GM10266 (cell line): ENCODE data around the gene TTC7B.
"Not testable (repeated sequence)": the region's sequence is repeated elsewhere in the genome, so short reads cannot be mapped to it uniquely, and the experiment has no call there.

Experiments used
- DNase-seq: peaks from one replicate; pipeline ENCODE4 v3.0.0; 2012; ENCODE audit errors: extremely low spot score
- TF ChIP-seq, protein P1 (sequence below): IDR thresholded peaks from 2 replicates; pipeline ENCODE4 v1.5.1; 2012; ENCODE audit warnings: mild to moderate bottlenecking, low read depth; ENCODE audit not compliant: control insufficient read depth, insufficient read depth; ENCODE audit errors: missing control alignments

TTC7B gene, protein sequence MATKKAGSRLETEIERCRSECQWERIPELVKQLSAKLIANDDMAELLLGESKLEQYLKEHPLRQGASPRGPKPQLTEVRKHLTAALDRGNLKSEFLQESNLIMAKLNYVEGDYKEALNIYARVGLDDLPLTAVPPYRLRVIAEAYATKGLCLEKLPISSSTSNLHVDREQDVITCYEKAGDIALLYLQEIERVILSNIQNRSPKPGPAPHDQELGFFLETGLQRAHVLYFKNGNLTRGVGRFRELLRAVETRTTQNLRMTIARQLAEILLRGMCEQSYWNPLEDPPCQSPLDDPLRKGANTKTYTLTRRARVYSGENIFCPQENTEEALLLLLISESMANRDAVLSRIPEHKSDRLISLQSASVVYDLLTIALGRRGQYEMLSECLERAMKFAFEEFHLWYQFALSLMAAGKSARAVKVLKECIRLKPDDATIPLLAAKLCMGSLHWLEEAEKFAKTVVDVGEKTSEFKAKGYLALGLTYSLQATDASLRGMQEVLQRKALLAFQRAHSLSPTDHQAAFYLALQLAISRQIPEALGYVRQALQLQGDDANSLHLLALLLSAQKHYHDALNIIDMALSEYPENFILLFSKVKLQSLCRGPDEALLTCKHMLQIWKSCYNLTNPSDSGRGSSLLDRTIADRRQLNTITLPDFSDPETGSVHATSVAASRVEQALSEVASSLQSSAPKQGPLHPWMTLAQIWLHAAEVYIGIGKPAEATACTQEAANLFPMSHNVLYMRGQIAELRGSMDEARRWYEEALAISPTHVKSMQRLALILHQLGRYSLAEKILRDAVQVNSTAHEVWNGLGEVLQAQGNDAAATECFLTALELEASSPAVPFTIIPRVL

DNA sequence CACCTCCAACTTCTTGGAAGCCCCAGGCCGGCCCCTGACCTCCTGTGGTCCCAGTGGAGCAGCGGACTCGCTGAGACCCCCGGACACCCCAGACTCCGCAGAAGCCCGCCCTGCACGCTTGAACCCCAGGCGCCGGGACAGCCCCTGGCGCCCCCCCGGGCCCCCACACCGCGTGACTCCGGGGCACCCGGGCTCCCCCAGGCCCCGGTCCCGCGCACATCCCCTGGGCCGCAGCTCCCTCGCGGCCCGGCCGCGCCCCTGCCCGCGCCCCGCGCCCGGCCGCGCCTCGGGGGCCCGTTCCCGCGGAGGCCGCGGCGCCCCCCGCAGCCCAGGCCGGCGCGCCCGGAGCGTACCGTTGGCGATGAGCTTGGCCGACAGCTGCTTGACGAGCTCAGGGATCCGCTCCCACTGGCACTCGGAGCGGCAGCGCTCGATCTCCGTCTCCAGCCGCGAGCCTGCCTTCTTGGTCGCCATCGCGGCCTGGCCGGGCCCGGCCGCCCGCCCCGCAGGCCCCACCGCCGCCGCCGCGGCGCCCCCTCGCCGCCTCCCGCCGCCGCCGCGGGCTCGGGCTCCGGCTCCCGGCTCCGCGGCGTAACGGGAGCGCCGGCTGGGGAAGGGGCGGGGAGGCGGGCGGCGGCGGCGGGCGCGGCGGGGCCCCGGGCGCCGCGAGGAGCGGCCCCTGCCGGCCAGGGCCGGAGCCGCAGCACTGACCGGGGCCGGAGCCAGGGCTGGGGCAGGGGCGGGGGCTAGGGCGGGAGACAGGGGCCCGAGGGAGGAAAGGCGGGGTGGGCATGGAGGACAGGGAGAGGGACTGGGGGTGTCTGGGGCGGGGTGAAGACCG, at the start of gene TTC7B:
TTC7B (minus strand) TSS at position 609 of the 841 bp plus-strand sequence; CDS start at position 474, 135 bp downstream.
- DNase-seq, result peak; percentile 92
- TF ChIP-seq, protein P1, sequence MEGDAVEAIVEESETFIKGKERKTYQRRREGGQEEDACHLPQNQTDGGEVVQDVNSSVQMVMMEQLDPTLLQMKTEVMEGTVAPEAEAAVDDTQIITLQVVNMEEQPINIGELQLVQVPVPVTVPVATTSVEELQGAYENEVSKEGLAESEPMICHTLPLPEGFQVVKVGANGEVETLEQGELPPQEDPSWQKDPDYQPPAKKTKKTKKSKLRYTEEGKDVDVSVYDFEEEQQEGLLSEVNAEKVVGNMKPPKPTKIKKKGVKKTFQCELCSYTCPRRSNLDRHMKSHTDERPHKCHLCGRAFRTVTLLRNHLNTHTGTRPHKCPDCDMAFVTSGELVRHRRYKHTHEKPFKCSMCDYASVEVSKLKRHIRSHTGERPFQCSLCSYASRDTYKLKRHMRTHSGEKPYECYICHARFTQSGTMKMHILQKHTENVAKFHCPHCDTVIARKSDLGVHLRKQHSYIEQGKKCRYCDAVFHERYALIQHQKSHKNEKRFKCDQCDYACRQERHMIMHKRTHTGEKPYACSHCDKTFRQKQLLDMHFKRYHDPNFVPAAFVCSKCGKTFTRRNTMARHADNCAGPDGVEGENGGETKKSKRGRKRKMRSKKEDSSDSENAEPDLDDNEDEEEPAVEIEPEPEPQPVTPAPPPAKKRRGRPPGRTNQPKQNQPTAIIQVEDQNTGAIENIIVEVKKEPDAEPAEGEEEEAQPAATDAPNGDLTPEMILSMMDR, result peak; percentile 59

DNA sequence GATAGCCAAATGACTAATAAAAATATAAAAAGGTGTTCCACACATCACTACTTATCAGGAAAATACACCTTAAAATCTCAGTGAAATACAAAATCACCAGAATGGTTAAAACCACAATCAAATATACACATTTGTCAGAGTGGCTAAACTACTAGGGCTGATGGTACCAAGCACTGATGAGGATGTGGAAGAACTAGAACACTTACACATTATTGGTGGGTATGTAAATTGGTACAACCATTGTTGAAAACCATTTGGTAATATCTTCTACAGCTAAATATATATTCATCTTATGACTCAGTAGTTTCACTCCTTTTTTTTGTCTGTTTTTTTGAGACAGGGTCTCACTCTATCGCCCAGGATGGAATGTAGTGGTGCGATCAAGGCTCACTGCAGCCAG, 48.5 kb upstream of the TTC7B start:
- TF ChIP-seq, protein P1, result no peak
- DNase-seq, result no peak

DNA sequence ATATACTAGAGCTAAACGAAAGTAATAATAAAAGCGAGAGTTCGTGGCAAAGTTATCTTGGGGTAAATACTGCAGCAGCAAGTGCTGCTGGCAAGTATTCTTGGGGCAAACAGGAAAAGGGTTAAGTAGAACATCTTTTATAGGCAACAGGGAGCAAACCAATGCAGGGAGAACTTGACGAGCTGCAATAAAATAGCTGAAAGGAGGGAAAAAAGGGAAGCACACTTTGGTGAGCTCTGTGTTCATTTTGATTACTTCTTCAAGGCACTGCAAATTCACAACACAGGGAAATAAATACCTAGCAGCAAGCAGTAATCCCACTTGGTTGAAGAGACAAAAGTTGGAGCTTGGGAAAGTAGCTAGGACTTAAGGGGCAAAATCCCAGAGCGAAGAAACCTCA, 42.3 kb upstream of the TTC7B start:
- DNase-seq, result no peak
- TF ChIP-seq, protein P1, result no peak

DNA sequence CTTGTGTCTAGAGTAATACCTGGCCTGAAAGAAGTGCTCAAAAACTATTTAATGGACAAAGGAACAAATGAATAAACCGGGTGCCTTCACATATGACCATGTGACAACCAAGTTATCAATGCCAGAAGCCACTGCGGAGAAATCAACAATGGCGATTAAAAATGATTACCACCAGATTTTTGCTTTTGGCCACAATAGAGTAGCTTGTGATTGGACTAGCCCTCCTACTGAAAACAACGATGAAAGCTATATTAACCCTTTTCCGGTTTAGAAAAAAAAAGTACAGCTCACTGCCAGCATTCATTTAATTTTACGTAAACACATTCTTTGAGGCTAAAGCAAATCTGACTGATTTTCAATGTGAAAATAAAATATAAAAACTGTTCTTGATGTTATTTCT, 41.6 kb upstream of the TTC7B start:
- DNase-seq, result no peak
- TF ChIP-seq, protein P1, result no peak

DNA sequence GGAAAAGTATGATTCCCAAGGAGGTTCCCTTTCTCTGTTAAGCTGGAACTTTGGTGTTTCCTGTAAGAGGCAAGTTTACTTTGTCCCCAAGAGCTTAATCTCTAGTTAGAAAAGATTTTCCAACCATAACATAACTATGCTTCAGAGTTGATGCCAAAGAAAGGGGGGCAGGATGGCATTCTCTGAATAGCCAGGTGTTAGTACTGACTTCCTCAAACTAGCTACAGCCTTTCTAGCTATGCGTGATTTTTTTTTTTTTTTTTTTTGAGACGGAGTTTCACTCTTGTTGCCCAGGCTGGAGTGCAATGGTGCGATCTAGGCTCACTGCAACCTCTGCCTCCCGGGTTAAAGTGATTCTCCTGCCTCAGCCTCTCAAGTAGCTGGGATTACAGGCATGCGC, 39.9 kb upstream of the TTC7B start:
- DNase-seq, result not testable (repeated sequence)

DNA sequence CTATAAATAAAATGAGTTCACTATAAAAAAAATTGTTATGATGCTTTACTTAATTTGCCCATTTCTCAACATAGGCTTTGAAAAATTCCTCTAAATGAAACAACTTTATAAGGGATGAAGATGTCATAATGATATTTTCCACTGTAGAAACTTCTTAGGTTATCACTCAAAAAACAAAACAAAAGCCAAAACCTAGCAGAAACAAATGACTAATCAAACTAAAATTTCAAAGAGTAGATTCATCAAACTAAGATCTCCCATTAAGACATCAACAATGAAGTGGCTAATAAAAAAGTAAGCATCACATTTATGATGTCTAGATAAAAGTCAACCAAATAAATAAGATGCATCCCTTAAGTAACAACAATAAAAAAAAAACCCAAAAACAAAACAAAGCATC, 36.9 kb upstream of the TTC7B start:
- DNase-seq, result no peak
- TF ChIP-seq, protein P1, result no peak

DNA sequence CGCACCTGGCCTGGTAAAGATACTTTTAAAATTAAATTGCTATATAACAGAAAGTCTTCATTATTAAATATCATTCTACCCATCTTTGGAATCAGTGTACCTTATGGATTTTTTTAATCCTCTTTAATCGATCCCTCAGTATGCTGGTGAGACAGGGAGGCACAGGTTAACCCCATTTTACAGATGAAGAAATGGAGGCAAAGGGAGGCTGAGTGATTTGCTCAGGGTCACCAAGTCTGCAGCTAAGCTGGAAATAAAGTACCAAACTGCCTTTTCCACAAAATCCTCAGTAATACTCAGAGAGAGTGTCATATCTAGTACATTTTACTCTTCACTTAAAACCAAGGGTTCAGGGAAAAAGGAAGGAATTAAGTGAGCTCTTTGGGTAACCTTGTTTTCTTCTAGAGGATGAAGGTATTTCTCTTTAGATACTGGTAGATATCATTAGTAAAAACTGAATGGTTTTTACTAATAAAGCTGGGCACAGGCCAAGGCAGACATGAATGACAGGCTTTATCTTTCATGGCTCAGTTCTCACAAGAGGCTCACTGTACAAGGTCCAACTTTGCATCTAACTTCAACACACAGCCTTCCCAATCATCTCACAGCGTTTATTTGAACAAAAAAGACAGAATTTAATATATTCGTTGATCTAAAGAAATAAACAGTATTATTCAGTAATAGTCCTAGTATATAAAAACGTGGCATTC, 35.3 kb upstream of the TTC7B start:
- TF ChIP-seq, protein P1, result no peak
- no peak for DNase-seq
